ENCODE results near the gene PRRT1.

PRRT1 gene

DNA sequence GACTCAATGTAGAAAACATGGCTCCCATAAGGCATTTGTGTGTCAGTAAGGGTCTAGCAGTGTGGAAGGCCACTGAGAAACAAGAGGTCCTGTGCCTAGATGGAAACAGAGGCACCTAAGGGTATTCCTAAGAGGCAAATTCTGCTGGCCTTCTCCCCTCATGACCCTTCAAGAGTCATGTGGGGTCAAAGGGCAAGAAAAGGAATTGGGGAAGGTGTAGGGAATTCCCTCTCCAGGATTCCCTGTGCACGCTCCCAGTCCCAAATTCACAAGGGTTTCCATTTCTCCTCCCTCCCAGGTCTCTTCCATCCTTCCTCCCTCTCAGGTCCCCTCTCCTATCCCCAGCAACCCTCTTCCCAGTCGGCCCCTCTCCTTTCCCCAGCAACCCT lies 23.6 kb upstream of the PRRT1 start:
- TF ChIP-seq ZNF274 (IDR thresholded peaks at IDR 0.05; ENCODE audit: low read depth, low read length) = no peak

GRCh38 chr6:32174416-32174815 lies 22.7 kb upstream of the PRRT1 start:
- H3K4me3 ChIP-seq (ENCODE audit: low read length) = no peak overlapping the region
- no peak for TF ChIP-seq ZNF274 (IDR thresholded peaks at IDR 0.05; ENCODE audit: low read depth, low read length)

More for the DNA sequence above, 23.6 kb upstream of the PRRT1 start:
- peak overlapping the region; percentile 81 for H3K4me3 ChIP-seq (ENCODE audit: low read length)

GRCh38 chr6:32173051-32173727 lies 21.4 kb upstream of the PRRT1 start:
- no peak for TF ChIP-seq ZNF274 (IDR thresholded peaks at IDR 0.05; ENCODE audit: low read depth, low read length)
- no peak overlapping the region for H3K4me3 ChIP-seq (ENCODE audit: low read length)

- no peak for TF ChIP-seq ZNF274 (IDR thresholded peaks at IDR 0.05; ENCODE audit: low read depth, low read length)
These were observed 19.5 kb upstream of the PRRT1 start for GRCh38 chr6:32171234-32171633.

GRCh38 chr6:32170294-32170693 lies 18.6 kb upstream of the PRRT1 start:
- no peak overlapping the region for H3K4me3 ChIP-seq (ENCODE audit: low read length)
- TF ChIP-seq ZNF274 (IDR thresholded peaks at IDR 0.05; ENCODE audit: low read depth, low read length) = no peak

More at GRCh38 chr6:32171234-32171633, 19.5 kb upstream of the PRRT1 start:
- H3K4me3 ChIP-seq (ENCODE audit: low read length) = no peak overlapping the region

DNA sequence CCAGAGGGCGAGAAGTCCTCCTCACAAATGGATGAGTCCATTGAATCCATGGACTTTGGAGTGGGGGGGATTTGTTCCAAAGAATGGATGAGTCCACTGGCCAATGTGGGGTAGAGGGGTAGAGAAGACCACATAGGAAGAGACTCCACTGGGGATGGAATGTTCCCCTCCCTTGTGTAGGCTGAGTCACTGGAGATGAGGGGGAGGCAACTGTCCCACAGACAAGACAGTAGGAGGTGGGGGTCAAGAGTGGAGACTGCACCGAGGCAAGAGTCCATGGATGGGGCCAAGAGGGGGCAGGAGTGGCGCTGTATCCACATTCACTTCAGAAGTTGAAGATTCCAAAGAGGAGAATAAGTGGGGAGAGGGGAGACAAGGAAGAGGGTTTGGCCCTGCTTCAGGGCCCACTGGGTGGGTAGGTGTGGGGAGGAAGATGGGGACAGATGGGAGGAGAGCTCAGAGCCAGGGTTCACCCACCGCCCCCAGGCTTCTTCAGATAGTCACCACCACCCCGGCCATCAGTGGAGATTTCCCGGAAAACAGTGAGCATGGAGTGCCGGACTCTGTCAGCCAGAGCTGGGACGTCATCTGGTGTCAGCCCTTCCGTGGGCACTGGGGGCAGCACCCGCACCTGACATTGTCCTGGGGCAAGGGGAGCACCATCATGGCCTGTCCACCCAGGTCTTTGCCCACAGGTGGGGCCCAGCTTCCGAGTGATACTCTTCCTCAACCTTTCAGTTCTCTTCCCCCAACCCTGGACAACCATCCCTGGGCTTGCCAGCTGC lies 17.3 kb upstream of the PRRT1 start:
- TF ChIP-seq ZNF274 (IDR thresholded peaks at IDR 0.05; ENCODE audit: low read depth, low read length) = no peak
- H3K4me3 ChIP-seq (ENCODE audit: low read length) = no peak overlapping the region

DNA sequence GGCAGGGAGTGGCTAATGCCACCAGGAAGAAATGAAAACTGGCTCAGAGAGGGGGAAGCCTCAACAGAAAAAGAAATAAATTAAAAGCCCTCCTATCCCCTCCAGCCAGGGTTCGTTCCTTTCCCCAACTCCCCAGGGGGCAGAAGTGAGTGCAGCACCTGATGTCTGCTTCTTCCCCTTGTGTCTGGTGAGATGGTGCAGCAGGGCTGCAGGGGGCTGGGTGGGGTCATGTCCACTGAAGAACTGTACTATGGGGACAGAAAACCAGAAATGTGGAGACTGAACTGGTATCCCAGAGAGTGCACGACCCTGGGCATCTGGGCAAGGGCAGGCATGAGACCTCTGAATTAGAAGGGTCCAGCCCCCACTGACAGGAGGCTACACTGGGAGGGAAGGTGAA lies 16.6 kb upstream of the PRRT1 start:
- H3K4me3 ChIP-seq (ENCODE audit: low read length) = no peak overlapping the region
- no peak for TF ChIP-seq ZNF274 (IDR thresholded peaks at IDR 0.05; ENCODE audit: low read depth, low read length)

- no peak for TF ChIP-seq ZNF274 (IDR thresholded peaks at IDR 0.05; ENCODE audit: low read depth, low read length)
- no peak overlapping the region for H3K4me3 ChIP-seq (ENCODE audit: low read length)
These were observed 16.1 kb upstream of the PRRT1 start for GRCh38 chr6:32167761-32168262.

GRCh38 chr6:32167154-32167760 lies 15.5 kb upstream of the PRRT1 start:
- TF ChIP-seq ZNF274 (IDR thresholded peaks at IDR 0.05; ENCODE audit: low read depth, low read length) = no peak
- H3K4me3 ChIP-seq (ENCODE audit: low read length) = no peak overlapping the region

DNA sequence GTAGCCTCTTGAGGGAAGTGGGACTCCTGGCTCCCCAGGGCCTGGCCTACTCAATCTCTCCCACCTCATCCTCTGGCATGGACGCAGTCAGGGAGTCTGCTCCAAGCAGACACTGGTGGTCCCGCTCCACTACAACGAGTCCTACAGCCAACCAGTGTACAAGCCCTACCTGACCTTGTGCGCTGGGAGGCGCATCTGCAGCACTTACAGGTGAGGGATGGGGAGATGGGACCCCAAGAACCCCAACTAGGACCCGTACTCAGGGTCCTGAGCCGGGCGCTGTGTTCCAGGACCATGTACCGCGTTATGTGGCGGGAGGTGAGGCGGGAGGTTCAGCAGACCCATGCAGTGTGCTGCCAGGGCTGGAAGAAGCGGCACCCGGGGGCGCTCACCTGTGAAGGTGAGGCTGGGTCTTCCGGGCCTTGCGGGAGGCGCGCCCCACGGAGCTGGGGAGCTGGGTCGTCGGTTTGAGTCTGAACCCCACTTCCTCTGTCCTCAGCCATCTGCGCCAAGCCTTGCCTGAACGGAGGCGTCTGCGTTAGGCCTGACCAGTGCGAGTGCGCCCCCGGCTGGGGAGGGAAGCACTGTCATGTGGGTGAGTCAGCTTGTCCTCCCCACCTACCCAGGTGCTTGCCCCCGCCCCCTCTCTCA lies 14.8 kb upstream of the PRRT1 start:
- H3K4me3 ChIP-seq (ENCODE audit: low read length) = no peak overlapping the region
- no peak for TF ChIP-seq ZNF274 (IDR thresholded peaks at IDR 0.05; ENCODE audit: low read depth, low read length)

- TF ChIP-seq ZNF274 (IDR thresholded peaks at IDR 0.05; ENCODE audit: low read depth, low read length) = no peak
- no peak within 1 kb of the TSS for H3K4me3 ChIP-seq (ENCODE audit: low read length)
These were observed 12.6 kb upstream of the PRRT1 start, which contains the start of gene EGFL8 for GRCh38 chr6:32164295-32164694. Gene EGFL8, plus strand, starts transcription at chr6:32164595. Its CDS starts 1,571 bp downstream, at chr6:32166166.

DNA sequence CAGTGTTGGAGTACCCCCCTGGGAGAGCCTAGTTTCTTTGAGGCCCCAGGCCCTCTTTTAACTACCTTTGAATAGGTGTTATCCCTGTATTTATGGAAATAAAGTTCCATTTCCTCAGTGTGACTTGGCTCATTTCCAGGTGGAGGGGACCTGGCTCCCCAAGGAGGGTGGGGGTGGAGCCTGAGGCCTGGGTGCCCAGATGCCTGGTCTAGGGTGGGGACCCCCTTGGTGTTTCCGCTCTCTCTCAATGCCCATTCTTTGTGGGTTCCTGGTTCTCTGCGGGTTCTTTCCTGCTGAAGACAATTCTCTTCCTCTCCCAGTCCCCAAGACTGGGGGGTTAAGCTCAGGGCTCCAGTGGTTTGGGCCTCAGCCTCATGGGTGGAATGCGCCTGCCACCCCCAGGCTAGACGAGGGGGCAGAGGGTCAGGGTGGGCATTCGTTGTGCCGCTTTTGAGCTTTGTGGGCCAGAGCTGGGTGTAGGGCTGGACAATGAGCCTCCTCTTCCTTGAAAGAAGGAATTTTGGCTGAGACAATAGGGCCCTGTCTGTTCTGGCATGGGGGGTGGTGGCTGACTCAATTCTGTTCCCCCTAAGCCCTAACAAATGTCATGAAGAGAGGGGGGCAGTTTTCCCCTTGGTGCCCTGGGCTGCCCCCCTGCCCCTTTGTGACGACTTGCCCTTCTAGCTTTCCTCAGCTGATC lies 12.0 kb upstream of the PRRT1 start:
- no peak overlapping the region for H3K4me3 ChIP-seq (ENCODE audit: low read length)
- TF ChIP-seq ZNF274 (IDR thresholded peaks at IDR 0.05; ENCODE audit: low read depth, low read length) = no peak

DNA sequence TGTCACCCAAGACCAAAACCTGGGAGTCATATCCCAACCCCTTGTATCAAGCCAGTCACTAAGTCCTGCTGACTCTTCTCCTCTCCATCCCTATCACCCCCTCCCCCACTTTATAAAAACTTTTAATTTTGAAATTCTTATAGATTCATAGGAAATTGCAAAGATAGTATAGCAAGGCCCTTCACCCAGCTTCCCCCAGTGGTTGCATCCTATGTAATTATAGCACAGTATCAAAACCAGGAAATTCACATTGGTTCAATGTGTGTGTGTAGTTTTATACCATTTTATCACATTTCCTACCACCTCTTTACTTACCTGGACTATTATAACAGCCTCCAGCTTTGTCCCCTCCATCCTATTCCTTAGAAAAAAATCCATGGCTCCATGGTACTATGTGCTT lies 6.3 kb upstream of the PRRT1 start:
- no peak overlapping the region for H3K4me3 ChIP-seq (ENCODE audit: low read length)
- TF ChIP-seq ZNF274 (IDR thresholded peaks at IDR 0.05; ENCODE audit: low read depth, low read length) = no peak

- no peak overlapping the region for H3K4me3 ChIP-seq (ENCODE audit: low read length)
- TF ChIP-seq ZNF274 (IDR thresholded peaks at IDR 0.05; ENCODE audit: low read depth, low read length) = no peak
These were observed 5.2 kb upstream of the PRRT1 start for GRCh38 chr6:32156891-32157290.
